Calu3 (cell line): ENCODE results near the gene IGF2. TPM values are rescaled to one million over a fixed set of nuclear protein-coding genes. Genes with fewer than 3 reads are reported as not detected.

Experiments
- BruUV-seq: library from RNA; stranded (reverse); fragments of 400-500 nt; replicated peaks from 2 replicates; lab custom pipeline; 2021; lab: Mats Ljungman, UMichigan
- CTCF ChIA-PET: fragments of 300-600 bp; sonication (Branson Sonifier 250); formaldehyde crosslinking; loops from one replicate; lab custom pipeline; 2022; ENCODE audit warnings: antibody characterized with exemption; lab: Charles Lee
- DNase-seq: peaks from one replicate; pipeline ENCODE4 v3.0.0; 2022
- H3K27ac Mint-ChIP-seq: one replicate; pipeline ENCODE4 v1.8.0; 2022; ENCODE audit warnings: mixed read lengths; ENCODE audit not compliant: unreplicated experiment
- H3K27me3 Mint-ChIP-seq: one replicate; pipeline ENCODE4 v1.8.0; 2022; ENCODE audit warnings: mixed read lengths; ENCODE audit not compliant: unreplicated experiment
- H3K36me3 Mint-ChIP-seq: one replicate; pipeline ENCODE4 v1.8.0; 2022; ENCODE audit warnings: mild to moderate bottlenecking, moderate library complexity, mixed read lengths; ENCODE audit not compliant: insufficient read depth, unreplicated experiment
- H3K4me1 Mint-ChIP-seq: one replicate; pipeline ENCODE4 v1.8.0; 2022; ENCODE audit warnings: mild to moderate bottlenecking, low read depth, mixed read lengths; ENCODE audit not compliant: unreplicated experiment
- H3K4me3 Mint-ChIP-seq: one replicate; pipeline ENCODE4 v1.8.0; 2022; ENCODE audit warnings: mild to moderate bottlenecking, low read depth, moderate library complexity, mixed read lengths; ENCODE audit not compliant: unreplicated experiment
- H3K9me3 Mint-ChIP-seq: one replicate; pipeline ENCODE4 v1.8.0; 2022; ENCODE audit warnings: low read depth, mixed read lengths; ENCODE audit not compliant: unreplicated experiment
- intact Hi-C: fragments of 100-400 bp; cut with micrococcal nuclease; formaldehyde crosslinking; loops from one replicate; pipeline ENCODE4 v1.10.0; 2022; ENCODE audit not compliant: unreplicated experiment
- total RNA-seq: library from RNA; stranded (reverse); gene quantifications from 2 replicates; pipeline ENCODE4 v1.2.3, GENCODE V29; 2022
- TF ChIP-seq, protein P1 (sequence below): fragments of 200-600 bp; IDR thresholded peaks from one replicate; pipeline ENCODE4 v1.8.0; 2022; ENCODE audit warnings: antibody characterized with exemption; ENCODE audit not compliant: unreplicated experiment

IGF2 gene
- total RNA-seq, 1 experiment from 2014 or later = 0.45 TPM

DNA sequence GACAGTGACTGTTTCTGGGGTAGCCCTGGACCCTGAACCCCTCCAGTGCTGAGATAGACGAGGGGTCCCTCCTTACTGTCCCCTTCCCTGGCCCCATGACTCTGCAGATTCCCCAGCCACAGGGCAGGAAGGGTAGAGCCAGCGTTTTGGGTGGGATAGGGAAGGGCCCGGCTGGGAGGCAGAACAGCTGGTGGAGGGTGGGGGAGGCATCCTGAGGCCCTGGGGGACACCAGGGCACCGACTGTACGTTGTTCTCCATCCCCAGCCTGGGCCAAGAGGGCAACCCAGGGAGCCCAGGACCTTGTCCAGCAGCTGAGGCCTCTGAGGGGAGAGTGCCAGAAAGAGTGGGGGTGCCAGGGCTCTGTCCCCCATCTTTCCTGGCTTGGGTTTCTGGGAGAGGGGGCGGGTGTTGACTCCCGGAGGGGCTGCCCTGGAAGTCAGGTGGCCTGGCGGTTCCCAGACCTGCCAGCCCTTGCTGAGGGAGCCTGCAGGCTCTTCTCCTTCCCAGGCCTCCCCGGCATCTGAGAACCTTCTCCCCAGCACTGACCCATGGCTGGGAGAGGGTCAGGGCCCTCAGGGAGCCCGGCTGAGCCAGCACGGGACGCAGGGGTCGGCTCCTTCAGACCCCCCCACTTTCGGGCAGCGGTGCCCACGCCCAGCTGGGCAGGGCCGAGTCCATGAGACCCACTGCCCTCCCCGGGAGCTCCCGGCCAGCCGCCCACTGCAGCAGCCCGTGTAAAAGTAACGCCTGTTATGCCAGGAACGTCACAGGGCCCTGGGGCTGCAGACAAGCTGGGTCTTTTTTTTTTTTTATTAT, 30.3 kb downstream of the IGF2 start:
- Mint-ChIP-seq H3K9me3 (no peaks in the 10 kb centered on the region), H3K4me1 (no peaks in the 10 kb centered on the region), H3K27me3 (peaks cover 20% of the 10 kb centered on the region), H3K27ac (no peak overlapping the region), H3K4me3 (no peak overlapping the region), H3K36me3 (no peaks in the 10 kb centered on the region)
- intact Hi-C loops = no loop called here
- BruUV-seq = no TSS peak
- no peak for DNase-seq
- CTCF ChIA-PET = no interaction called here
- TF ChIP-seq, protein P1, sequence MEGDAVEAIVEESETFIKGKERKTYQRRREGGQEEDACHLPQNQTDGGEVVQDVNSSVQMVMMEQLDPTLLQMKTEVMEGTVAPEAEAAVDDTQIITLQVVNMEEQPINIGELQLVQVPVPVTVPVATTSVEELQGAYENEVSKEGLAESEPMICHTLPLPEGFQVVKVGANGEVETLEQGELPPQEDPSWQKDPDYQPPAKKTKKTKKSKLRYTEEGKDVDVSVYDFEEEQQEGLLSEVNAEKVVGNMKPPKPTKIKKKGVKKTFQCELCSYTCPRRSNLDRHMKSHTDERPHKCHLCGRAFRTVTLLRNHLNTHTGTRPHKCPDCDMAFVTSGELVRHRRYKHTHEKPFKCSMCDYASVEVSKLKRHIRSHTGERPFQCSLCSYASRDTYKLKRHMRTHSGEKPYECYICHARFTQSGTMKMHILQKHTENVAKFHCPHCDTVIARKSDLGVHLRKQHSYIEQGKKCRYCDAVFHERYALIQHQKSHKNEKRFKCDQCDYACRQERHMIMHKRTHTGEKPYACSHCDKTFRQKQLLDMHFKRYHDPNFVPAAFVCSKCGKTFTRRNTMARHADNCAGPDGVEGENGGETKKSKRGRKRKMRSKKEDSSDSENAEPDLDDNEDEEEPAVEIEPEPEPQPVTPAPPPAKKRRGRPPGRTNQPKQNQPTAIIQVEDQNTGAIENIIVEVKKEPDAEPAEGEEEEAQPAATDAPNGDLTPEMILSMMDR = no peak

DNA sequence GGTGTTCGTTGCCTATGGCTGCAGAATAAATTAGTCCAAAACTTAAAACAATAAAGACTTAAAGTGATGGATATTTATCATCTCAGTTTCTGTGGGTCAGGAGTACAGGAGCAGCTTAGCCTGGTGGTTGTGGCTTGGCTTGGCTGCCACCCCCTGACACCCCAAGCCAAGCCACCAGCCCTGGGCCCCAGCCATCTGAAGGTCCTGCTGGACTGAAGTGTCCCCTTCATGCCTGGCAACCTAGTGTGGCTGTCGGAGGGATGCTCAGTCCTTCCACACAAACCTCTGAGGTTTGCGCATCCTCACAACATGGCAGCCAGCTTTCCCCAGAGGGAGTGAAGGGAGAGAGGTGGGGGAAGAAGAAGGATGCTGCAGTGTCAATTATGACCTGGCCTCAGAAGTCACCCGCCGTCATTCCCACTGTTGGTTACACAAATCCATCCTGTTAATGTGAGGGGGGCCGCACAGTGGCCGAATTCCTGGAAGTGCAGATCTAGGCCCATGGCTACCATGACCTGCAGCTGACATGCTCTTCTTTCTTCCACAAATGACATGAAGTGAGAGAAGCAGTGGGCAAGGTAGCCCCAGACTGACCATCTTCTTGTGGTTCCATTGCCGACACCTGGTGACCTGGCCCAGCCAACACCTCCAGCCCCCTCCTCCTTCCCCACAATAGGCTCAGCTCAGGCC, 31.1 kb downstream of the IGF2 start:
- TF ChIP-seq, protein P1 = no peak
- Mint-ChIP-seq H3K27me3 (peaks cover 14% of the 10 kb centered on the region), H3K27ac (no peak overlapping the region), H3K4me1 (no peaks in the 10 kb centered on the region), H3K4me3 (no peak overlapping the region), H3K9me3 (no peaks in the 10 kb centered on the region), H3K36me3 (no peaks in the 10 kb centered on the region)
- CTCF ChIA-PET = no interaction called here
- no TSS peak for BruUV-seq
- intact Hi-C loops = no loop called here
- DNase-seq = no peak

DNA sequence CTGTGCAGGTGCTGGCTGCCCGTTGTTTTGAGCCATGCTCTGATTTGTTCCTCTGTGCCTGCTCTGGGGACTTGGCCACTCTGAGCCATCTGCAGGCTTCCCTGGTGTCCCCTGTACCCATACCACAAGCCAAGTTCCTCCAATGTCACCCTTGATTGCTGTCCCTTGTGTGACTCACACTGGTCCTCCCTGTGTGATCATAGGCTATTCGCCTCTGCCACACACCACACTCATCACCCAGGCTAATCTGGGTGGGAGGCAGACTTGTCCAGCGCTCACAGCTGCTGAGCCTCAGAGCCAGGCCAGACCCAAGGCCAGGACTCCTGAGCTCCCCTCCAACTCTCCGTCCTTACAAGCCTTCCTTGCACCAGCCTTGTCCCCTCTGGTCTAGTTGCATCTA, 31.7 kb downstream of the IGF2 start:
- Mint-ChIP-seq H3K36me3 (no peaks in the 10 kb centered on the region), H3K4me1 (no peaks in the 10 kb centered on the region), H3K9me3 (no peaks in the 10 kb centered on the region), H3K27me3 (peaks cover 20% of the 10 kb centered on the region), H3K4me3 (no peak overlapping the region), H3K27ac (no peak overlapping the region)
- CTCF ChIA-PET = no interaction called here
- intact Hi-C loops = no loop called here
- TF ChIP-seq, protein P1 = no peak
- no peak for DNase-seq
- no TSS peak for BruUV-seq

DNA sequence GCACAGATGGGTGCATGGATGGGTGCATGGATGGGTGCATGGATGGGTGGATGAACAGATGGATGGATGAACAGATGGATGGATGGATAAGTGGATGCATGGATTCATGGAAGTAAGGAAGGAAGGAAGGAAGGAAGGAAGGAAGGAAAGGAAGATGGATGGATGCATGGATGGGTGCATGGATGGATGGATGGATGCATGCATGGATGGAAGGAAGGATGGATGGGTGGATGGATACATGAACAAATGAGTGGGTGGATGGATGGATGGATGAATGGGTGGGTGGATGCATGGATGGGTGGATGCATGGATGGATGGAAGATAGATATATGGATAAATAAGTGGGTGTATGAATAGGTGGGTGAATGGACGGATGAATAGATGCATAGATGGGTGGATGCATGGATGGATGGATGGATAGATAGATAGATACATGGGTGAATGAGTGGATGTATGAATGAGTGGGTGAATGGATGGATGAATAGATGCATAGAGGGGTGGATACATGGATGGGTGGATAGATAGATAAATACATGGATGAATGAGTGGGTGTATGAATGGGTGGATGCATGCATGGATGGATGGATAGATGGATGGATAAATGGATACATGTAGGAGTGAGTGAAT, 32.5 kb downstream of the IGF2 start:
- BruUV-seq = no TSS peak

More for the DNA sequence above, 32.5 kb downstream of the IGF2 start:
- Mint-ChIP-seq H3K36me3 (no peaks in the 10 kb centered on the region), H3K27me3 (peaks cover 28% of the 10 kb centered on the region), H3K9me3 (peaks cover 2% of the 10 kb centered on the region), H3K4me1 (no peaks in the 10 kb centered on the region), H3K4me3 (no peak overlapping the region), H3K27ac (no peak overlapping the region)
- intact Hi-C loops = no loop called here
- TF ChIP-seq, protein P1 = no peak
- no peak for DNase-seq
- CTCF ChIA-PET = no interaction called here
